ENCODE results near the gene KRT34.
"Not testable (repeated sequence)": the region's sequence is repeated elsewhere in the genome, so short reads cannot be mapped to it uniquely, and the experiment has no call there.

Gene KRT34

GRCh38 chr17:41390411-41390938 lies 8.4 kb upstream of the KRT34 start:
- DNase-seq (ENCODE audit: low read depth), result no peak
- no peak overlapping the region for H3K9ac ChIP-seq (ENCODE audit: low read length)
- H3K9me3 ChIP-seq (ENCODE audit: control insufficient read depth, low read length), result peaks cover 11% of the 10 kb centered on the region
- H3K36me3 ChIP-seq (ENCODE audit: control insufficient read depth, insufficient read depth, low read length, severe bottlenecking), result no peaks in the 10 kb centered on the region
- H3K27me3 ChIP-seq (replicated peaks; ENCODE audit: control insufficient read depth, insufficient read depth, low read length), result peaks cover 10% of the 10 kb centered on the region
- H3K4me3 ChIP-seq (ENCODE audit: low read length), result no peak overlapping the region
- H3K4me1 ChIP-seq (ENCODE audit: control insufficient read depth, insufficient read depth, low read length), result peaks cover 12% of the 10 kb centered on the region

- Histone ChIP-seq H3K27me3 (replicated peaks; ENCODE audit: control insufficient read depth, insufficient read depth, low read length) (peaks cover 4% of the 10 kb centered on the region), H3K36me3 (ENCODE audit: control insufficient read depth, insufficient read depth, low read length, severe bottlenecking) (no peaks in the 10 kb centered on the region), H3K9ac (ENCODE audit: low read length) (no peak overlapping the region), H3K9me3 (ENCODE audit: control insufficient read depth, low read length) (peaks cover 11% of the 10 kb centered on the region), H3K4me1 (ENCODE audit: control insufficient read depth, insufficient read depth, low read length) (peaks cover 14% of the 10 kb centered on the region), H3K4me3 (ENCODE audit: low read length) (no peak overlapping the region)
- no peak for DNase-seq (ENCODE audit: low read depth)
Measured at GRCh38 chr17:41387670-41388069, 5.6 kb upstream of the KRT34 start.

DNA sequence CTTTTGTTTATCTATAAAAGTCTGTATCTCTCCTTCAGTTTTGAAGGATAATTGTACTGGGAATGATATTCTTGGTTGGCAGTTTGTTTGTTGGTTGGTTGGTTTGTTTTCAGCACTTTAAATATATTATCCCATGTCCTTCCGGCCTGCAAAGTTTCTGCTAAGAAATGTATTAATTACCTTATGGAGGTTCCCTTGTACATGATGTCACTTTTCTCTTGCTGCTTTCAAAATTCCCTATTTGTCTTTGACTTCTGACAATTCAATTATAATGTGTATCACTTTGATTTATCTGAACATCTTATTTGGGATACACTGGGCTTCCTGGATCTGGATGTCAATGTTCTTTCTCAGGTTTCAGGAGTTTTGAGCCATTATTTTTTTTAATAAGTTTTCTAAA lies 4.1 kb upstream of the KRT34 start:
- no peaks in the 10 kb centered on the region for H3K36me3 ChIP-seq (ENCODE audit: control insufficient read depth, insufficient read depth, low read length, severe bottlenecking)
- H3K4me3 ChIP-seq (ENCODE audit: low read length), result no peak overlapping the region
- H3K27me3 ChIP-seq (replicated peaks; ENCODE audit: control insufficient read depth, insufficient read depth, low read length), result peaks cover 4% of the 10 kb centered on the region
- H3K9me3 ChIP-seq (ENCODE audit: control insufficient read depth, low read length), result peaks cover 11% of the 10 kb centered on the region
- H3K9ac ChIP-seq (ENCODE audit: low read length), result no peak overlapping the region
- no peak for DNase-seq (ENCODE audit: low read depth)
- H3K4me1 ChIP-seq (ENCODE audit: control insufficient read depth, insufficient read depth, low read length), result peaks cover 17% of the 10 kb centered on the region

GRCh38 chr17:41383690-41384089 lies 1.6 kb upstream of the KRT34 start:
- no peaks in the 10 kb centered on the region for H3K36me3 ChIP-seq (ENCODE audit: control insufficient read depth, insufficient read depth, low read length, severe bottlenecking)
- H3K4me3 ChIP-seq (ENCODE audit: low read length), result no peak overlapping the region
- peaks cover 11% of the 10 kb centered on the region for H3K9me3 ChIP-seq (ENCODE audit: control insufficient read depth, low read length)
- DNase-seq (ENCODE audit: low read depth), result no peak
- peaks cover 4% of the 10 kb centered on the region for H3K27me3 ChIP-seq (replicated peaks; ENCODE audit: control insufficient read depth, insufficient read depth, low read length)
- H3K9ac ChIP-seq (ENCODE audit: low read length), result no peak overlapping the region
- H3K4me1 ChIP-seq (ENCODE audit: control insufficient read depth, insufficient read depth, low read length), result peaks cover 17% of the 10 kb centered on the region

DNA sequence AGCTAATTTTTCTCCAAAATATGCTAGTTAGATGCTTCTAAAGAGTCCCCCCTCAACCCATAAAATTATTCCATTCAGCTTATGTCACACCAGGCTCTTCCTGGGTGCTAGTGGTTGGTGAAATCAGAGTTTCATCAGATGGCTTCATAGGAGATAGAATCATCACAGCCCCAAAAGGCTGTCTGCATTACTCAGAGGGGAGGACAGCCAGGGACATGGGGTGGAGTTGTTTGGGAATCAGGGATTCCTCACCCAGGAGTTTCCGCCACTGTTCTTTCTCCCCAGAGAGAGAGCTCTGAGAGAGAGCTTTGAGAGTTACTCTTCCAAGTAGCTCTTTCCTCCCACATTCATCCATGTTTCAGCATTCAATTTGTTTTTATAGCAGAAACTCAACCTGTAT lies 288 bp upstream of the KRT34 start:
- Histone ChIP-seq H3K9ac (ENCODE audit: low read length) (no peak overlapping the region), H3K9me3 (ENCODE audit: control insufficient read depth, low read length) (peaks cover 9% of the 10 kb centered on the region), H3K4me1 (ENCODE audit: control insufficient read depth, insufficient read depth, low read length) (peaks cover 17% of the 10 kb centered on the region), H3K27me3 (replicated peaks; ENCODE audit: control insufficient read depth, insufficient read depth, low read length) (peaks cover under 1% of the 10 kb centered on the region), H3K36me3 (ENCODE audit: control insufficient read depth, insufficient read depth, low read length, severe bottlenecking) (no peaks in the 10 kb centered on the region), H3K4me3 (ENCODE audit: low read length) (no peak overlapping the region)
- peak; percentile 70 for DNase-seq (ENCODE audit: low read depth)

DNA sequence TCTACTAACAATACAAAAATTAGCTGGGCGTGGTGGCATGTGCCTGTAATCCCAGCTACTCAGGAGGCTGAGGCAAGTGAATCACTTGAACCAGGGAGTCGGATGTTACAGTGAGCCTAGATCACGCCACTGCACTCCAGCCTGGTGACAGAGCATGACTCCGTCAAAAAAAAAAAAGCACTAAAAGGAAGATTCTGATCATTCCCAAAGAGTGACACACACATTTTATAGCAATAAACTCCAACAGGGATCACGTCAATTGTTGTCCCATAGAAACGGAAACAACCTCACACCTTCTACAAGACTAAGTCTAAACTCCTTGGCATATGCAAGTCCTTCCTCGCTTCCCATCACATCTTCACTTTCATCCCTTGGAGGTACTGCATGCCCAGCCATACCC lies 2.0 kb downstream of the KRT34 start:
- DNase-seq (ENCODE audit: low read depth), result peak; percentile 76
- not testable (repeated sequence) for H3K36me3 ChIP-seq (ENCODE audit: control insufficient read depth, insufficient read depth, low read length, severe bottlenecking); H3K4me3 ChIP-seq (ENCODE audit: low read length); H3K9ac ChIP-seq (ENCODE audit: low read length); H3K9me3 ChIP-seq (ENCODE audit: control insufficient read depth, low read length); H3K27me3 ChIP-seq (replicated peaks; ENCODE audit: control insufficient read depth, insufficient read depth, low read length)
- H3K4me1 ChIP-seq (ENCODE audit: control insufficient read depth, insufficient read depth, low read length), result peaks cover 17% of the 10 kb centered on the region

GRCh38 chr17:41377546-41377945 lies 4.6 kb downstream of the KRT34 start:
- H3K4me3 ChIP-seq (ENCODE audit: low read length), result no peak overlapping the region
- no peak overlapping the region for H3K9ac ChIP-seq (ENCODE audit: low read length)
- H3K27me3 ChIP-seq (replicated peaks; ENCODE audit: control insufficient read depth, insufficient read depth, low read length), result peaks cover 8% of the 10 kb centered on the region
- H3K36me3 ChIP-seq (ENCODE audit: control insufficient read depth, insufficient read depth, low read length, severe bottlenecking), result no peaks in the 10 kb centered on the region
- H3K9me3 ChIP-seq (ENCODE audit: control insufficient read depth, low read length), result peaks cover 10% of the 10 kb centered on the region
- peaks cover 6% of the 10 kb centered on the region for H3K4me1 ChIP-seq (ENCODE audit: control insufficient read depth, insufficient read depth, low read length)
- peak; percentile 40 for DNase-seq (ENCODE audit: low read depth)

GRCh38 chr17:41369713-41370112 lies 12.4 kb downstream of the KRT34 start, which contains the start of gene KRT33B:
Gene KRT33B, minus strand, starts transcription at chr17:41369813. Its CDS starts 63 bp downstream, at chr17:41369750.
- Histone ChIP-seq H3K9me3 (ENCODE audit: control insufficient read depth, low read length) (peaks cover 7% of the 10 kb centered on the region), H3K9ac (ENCODE audit: low read length) (no peak within 1 kb of the TSS), H3K27me3 (replicated peaks; ENCODE audit: control insufficient read depth, insufficient read depth, low read length) (peaks cover 8% of the 10 kb centered on the region), H3K36me3 (ENCODE audit: control insufficient read depth, insufficient read depth, low read length, severe bottlenecking) (no peaks in the 10 kb centered on the region), H3K4me1 (ENCODE audit: control insufficient read depth, insufficient read depth, low read length) (peaks cover 12% of the 10 kb centered on the region), H3K4me3 (ENCODE audit: low read length) (no peak within 1 kb of the TSS)
- no peak for DNase-seq (ENCODE audit: low read depth)

- H3K9ac ChIP-seq (ENCODE audit: low read length), result no peak overlapping the region
- peaks cover 12% of the 10 kb centered on the region for H3K4me1 ChIP-seq (ENCODE audit: control insufficient read depth, insufficient read depth, low read length)
- peaks cover under 1% of the 10 kb centered on the region for H3K9me3 ChIP-seq (ENCODE audit: control insufficient read depth, low read length)
Measured at GRCh38 chr17:41369023-41369422, 13.1 kb downstream of the KRT34 start.

GRCh38 chr17:41367426-41368075 lies 14.6 kb downstream of the KRT34 start:
- H3K27me3 ChIP-seq (replicated peaks; ENCODE audit: control insufficient read depth, insufficient read depth, low read length), result no peaks in the 10 kb centered on the region
- no peak overlapping the region for H3K4me3 ChIP-seq (ENCODE audit: low read length)
- peak overlapping the region; percentile 37 for H3K9ac ChIP-seq (ENCODE audit: low read length)
- peaks cover 12% of the 10 kb centered on the region for H3K4me1 ChIP-seq (ENCODE audit: control insufficient read depth, insufficient read depth, low read length)
- no peaks in the 10 kb centered on the region for H3K9me3 ChIP-seq (ENCODE audit: control insufficient read depth, low read length)
- peak; percentile 75 for DNase-seq (ENCODE audit: low read depth)
- H3K36me3 ChIP-seq (ENCODE audit: control insufficient read depth, insufficient read depth, low read length, severe bottlenecking), result no peaks in the 10 kb centered on the region

More at GRCh38 chr17:41369023-41369422, 13.1 kb downstream of the KRT34 start:
- H3K27me3 ChIP-seq (replicated peaks; ENCODE audit: control insufficient read depth, insufficient read depth, low read length), result peaks cover 8% of the 10 kb centered on the region
- no peak overlapping the region for H3K4me3 ChIP-seq (ENCODE audit: low read length)
- DNase-seq (ENCODE audit: low read depth), result no peak
- no peaks in the 10 kb centered on the region for H3K36me3 ChIP-seq (ENCODE audit: control insufficient read depth, insufficient read depth, low read length, severe bottlenecking)

- Histone ChIP-seq H3K36me3 (ENCODE audit: control insufficient read depth, insufficient read depth, low read length, severe bottlenecking) (no peaks in the 10 kb centered on the region), H3K27me3 (replicated peaks; ENCODE audit: control insufficient read depth, insufficient read depth, low read length) (no peaks in the 10 kb centered on the region), H3K4me1 (ENCODE audit: control insufficient read depth, insufficient read depth, low read length) (peaks cover 12% of the 10 kb centered on the region), H3K9ac (ENCODE audit: low read length) (no peak overlapping the region), H3K4me3 (ENCODE audit: low read length) (no peak overlapping the region), H3K9me3 (ENCODE audit: control insufficient read depth, low read length) (no peaks in the 10 kb centered on the region)
- no peak for DNase-seq (ENCODE audit: low read depth)
Measured at GRCh38 chr17:41366070-41366469, 16.0 kb downstream of the KRT34 start.

DNA sequence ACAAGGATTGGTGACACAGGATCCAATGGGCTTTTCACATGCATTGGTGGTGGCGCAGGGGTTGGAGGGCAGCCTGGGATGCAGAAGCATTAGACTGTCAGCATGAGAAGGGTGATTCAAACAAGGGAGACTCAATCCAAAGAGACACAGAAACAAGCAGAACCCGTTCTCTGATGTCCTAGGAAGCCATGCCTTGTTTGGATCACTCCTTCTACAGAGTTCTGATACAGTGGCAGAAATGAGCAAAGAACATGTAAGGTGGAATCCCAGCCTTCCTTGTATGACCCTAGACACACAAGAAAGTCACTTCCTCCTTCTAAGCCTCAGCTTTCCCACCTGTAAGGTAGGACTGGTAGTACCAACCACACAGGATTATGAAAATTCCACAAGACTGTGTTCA lies 18.2 kb downstream of the KRT34 start:
- no peak for DNase-seq (ENCODE audit: low read depth)
- H3K27me3 ChIP-seq (replicated peaks; ENCODE audit: control insufficient read depth, insufficient read depth, low read length), result no peaks in the 10 kb centered on the region
- H3K4me1 ChIP-seq (ENCODE audit: control insufficient read depth, insufficient read depth, low read length), result peaks cover 12% of the 10 kb centered on the region
- no peaks in the 10 kb centered on the region for H3K9me3 ChIP-seq (ENCODE audit: control insufficient read depth, low read length)
- H3K4me3 ChIP-seq (ENCODE audit: low read length), result no peak overlapping the region
- no peaks in the 10 kb centered on the region for H3K36me3 ChIP-seq (ENCODE audit: control insufficient read depth, insufficient read depth, low read length, severe bottlenecking)
- H3K9ac ChIP-seq (ENCODE audit: low read length), result no peak overlapping the region
